ENCODE measurements around the gene CADM1.

Gene CADM1

DNA sequence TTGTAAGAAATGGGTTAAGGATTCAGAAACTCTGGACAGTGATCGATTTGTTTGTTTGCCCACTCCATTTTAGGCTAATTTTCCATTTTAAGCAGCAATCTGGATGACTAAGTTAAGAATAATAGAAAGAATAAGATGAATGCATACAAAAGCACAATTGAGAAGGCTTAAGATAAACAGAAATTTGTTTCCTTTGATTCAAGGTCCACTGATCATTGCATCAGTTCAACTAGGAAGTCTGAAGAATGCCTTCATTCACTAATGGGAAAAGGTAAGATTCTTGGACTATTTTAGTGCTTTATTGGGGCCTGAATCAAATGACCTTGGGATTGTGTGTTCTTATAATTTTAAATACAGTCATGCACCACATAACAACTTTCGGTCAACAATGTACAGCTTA, 140.8 kb downstream of the CADM1 start:
- in situ Hi-C loops (cut with HindIII; ENCODE audit: low sequenced_read_pairs): no loop called here

DNA sequence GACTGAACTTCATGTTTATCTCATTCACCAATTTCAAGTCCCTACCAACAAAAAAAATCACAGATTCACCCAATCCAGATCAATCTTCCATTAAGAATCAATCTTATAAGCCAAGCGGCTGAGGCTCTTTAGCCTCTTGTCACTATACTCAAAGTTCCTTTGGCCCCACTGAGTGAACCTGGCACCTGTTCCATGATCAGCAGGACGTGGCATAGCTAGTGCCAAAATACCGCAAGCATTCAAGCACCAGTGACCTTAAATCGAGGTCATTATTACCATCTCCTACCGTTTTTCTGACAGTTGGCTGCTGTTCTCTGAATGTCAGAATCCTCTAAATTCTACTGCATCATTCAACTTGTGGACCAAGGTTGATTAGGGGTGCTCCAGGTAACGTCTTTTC, 141.2 kb downstream of the CADM1 start:
- in situ Hi-C loops (cut with HindIII; ENCODE audit: low sequenced_read_pairs): no loop called here

DNA sequence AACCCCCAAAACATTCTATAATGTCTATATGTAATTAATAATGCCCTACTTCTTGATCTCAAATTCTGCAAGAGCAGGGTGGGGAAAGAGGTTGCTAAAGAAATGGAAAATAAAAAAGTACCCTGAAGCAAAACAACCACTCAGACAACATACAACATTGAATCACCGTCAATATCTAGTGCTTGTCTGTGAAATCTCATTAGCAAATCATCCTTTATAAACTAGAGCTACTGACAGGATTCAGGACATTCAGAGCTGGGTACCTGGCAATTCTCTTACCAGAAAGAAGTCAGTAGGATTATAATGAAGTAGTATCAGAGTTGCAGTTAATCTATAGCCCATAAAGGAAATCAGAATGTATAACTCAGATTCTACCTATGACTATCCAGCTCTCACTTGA, 143.2 kb downstream of the CADM1 start:
- in situ Hi-C loops (cut with HindIII; ENCODE audit: low sequenced_read_pairs): no loop called here

DNA sequence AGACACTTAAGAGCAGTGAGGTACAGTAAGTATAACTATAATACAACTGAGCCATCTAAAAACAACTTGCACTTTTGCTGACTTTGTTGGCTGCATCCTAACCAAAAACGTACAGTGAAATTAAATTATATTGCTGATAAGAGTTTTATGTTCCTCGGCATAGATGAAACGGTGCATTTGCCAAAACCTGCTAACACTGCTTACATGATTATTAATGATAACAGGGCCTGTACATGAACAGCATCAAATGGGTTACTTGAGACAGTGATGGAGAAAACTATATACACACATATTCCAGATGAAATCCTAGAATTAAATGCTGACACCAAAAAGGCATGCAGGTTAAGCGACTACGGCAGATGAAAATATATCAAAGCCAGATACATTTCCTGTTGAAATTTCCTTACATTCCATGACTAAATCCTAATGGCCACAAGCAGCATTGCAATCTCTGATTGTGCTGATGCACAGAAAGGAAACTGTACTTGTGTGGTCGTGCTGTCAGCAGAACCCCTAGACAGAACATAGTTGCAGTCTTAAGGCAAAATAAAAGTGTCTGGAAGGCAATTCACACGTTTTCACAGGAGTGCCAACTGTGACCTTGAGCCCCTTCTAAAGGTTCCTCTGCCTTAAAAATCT, 143.9 kb downstream of the CADM1 start:
- in situ Hi-C loops (cut with HindIII; ENCODE audit: low sequenced_read_pairs): no loop called here

DNA sequence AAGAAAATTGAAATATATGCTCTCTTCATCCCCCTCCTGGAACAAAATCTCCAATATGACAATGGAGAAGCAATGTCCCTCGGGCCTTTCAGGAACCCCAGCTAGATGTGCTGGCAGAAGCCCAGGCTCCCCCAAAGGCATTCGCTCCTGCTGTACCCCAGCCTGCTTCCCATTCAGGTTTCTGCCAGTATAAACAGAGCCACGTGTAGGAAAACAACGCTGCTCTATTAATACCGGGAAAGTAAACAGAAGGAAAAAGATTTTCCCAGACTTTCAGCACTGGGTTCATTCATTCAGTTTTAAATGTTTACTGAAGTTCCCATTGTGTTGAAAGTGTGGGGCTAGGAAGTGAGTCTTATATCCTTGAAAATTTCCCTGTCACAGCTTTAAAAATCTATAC, 147.1 kb downstream of the CADM1 start:
- in situ Hi-C loops (cut with HindIII; ENCODE audit: low sequenced_read_pairs): no loop called here

DNA sequence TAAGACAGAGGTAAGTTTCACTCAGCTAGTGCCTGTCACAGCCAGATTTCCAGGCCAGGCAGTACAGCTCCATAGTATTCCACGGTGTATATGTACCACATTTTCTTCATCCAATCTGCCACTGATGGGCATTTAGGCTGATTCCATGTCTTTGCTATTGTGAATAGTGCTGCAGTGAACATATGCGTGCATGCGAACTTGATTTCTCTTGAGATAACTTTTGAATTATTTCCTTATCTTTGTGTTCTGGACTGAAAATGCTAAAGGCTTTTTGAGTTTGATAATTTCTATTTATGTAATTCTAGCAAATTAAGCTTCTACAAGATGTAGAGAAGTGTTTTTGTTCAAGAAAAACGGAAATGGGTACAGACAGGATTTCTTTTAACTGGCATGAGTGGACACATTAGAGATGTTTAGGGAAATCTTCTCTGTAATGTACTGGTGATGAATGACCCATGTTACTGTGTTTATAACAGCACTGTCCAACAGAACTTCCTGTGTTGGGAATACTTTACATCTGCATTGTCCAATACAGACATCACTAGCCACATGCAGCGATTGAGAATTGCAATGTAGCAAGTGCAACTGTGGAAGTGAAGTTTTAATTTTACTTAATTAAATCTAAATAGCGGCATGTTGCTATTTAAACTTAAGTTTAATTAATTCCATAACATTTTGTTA, 151.3 kb downstream of the CADM1 start:
- in situ Hi-C loops (cut with HindIII; ENCODE audit: low sequenced_read_pairs): no loop called here

DNA sequence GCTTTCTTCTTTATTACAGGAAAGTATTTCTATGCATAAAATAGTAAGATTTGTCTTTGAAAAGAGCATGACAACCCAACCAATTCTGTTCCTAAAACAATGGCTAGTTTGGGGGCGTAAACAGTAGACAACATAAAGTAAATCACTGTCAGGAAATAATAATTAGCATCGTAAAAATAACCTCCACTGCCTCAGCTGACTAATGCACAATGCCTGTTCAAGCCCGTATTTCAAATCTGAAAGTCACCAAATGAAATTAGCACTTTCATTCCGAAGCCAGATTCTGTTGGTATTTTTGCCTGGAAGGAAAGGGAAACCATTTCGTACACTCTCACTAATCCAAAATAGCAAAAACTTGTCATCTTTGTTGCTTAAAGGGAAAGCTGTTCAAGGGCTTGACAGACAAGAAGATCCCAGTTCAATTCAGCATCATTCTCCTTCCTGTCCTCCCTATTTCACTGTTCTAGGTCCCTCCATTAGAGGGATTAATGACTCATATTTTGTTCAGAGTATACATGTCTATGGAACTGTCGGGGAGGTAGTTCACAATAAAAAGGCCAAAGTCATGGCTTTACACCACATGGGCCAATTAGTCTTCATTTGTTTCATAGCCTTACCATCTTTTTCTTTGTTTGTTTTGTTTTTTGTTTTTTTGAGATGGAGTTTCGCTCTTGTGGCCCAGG, 154.7 kb downstream of the CADM1 start:
- in situ Hi-C loops (cut with HindIII; ENCODE audit: low sequenced_read_pairs): no loop called here

DNA sequence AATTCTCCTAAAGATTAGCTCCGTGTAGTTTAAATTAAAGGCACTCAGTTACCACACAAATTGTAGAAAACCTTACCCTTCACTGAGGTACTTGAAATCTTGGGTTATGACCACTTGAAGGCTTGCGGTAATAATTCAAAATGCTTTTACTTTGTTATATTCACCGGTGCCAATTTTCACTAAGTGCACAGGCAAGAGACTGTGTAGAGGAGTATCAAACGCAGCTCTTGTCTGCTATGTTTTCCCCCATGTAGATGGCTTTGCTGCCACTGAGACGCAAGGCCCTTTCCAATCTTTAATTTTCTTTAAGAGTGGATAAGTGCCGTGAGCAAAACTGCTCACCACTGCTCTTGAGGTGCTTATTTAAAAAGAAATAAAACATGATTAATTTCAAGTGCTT, 155.8 kb downstream of the CADM1 start:
- in situ Hi-C loops (cut with HindIII; ENCODE audit: low sequenced_read_pairs): no loop called here

DNA sequence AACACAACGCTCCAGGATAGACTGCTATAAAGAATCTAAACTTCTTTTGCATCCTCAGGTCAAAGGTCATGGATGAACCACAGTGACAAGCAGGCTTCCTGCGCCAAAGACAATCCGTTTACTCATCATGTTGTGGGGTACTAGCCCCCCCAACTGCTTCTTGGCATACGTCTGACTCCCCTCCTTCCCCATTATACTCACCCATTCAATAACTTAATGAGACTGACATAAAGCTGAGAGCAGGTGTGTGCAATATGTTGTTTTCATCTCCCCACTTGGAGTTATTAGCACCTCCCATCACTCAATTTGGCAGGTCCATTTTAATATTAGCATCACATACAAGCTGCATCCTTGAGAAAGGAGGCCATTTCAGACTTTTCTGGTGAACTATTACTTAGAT, 157.1 kb downstream of the CADM1 start:
- in situ Hi-C loops (cut with HindIII; ENCODE audit: low sequenced_read_pairs): no loop called here

DNA sequence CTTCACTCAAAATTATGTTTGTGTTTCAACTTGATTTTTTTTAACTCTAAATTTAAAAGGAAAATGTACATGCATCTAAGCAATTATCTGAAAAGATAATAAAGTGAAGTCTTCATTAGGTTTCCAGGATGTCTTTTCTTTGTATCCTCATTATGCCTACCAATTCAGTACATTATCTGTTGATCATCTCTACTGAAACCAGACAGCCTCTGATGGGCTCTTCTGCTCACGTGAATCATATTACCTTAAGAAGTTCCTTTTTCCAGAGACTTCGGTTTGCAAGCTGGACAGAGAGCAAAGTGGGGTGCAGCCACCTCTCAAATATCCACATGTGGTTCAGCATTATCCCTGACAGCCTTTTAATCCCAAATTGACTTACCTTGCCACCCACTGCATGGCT, 158.4 kb downstream of the CADM1 start:
- in situ Hi-C loops (cut with HindIII; ENCODE audit: low sequenced_read_pairs): no loop called here

DNA sequence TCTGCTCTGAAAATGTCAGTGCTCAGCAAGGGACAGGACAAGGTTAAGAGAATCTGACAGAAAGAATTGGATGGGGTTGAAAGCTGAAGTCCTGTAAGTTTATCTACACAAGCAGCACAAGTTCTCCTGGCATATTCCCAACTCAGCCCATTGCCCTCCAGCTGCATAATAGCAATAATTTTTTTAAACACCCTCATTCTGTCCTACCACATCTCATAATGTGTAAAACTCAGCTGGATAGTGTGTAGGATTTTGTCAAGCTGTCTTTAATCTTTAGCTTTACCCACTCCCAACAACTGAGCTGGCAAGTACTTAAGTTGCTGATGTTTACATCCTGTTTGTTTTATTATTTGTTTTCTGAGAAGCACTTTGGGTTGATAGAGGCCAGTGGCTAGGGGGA, 158.9 kb downstream of the CADM1 start:
- in situ Hi-C loops (cut with HindIII; ENCODE audit: low sequenced_read_pairs): no loop called here

DNA sequence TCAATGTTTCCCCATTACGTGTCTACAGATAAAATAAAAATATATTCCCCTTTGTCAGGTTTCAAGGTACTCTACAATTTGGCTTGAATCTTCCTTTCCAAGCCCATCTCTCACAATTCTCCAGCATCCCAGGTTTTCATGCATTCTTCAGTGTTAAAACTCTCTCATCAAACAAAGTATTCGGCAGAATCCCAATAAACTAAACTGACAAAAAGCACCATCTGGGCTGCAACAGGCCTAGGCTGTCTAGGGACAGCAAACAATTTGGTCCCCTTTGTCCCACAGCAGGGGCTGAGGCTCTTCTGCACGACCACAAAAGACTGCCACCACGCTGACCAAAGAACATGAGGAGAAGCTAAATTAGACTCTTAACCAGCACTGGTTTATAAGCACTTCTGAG, 159.4 kb downstream of the CADM1 start:
- in situ Hi-C loops (cut with HindIII; ENCODE audit: low sequenced_read_pairs): no loop called here

DNA sequence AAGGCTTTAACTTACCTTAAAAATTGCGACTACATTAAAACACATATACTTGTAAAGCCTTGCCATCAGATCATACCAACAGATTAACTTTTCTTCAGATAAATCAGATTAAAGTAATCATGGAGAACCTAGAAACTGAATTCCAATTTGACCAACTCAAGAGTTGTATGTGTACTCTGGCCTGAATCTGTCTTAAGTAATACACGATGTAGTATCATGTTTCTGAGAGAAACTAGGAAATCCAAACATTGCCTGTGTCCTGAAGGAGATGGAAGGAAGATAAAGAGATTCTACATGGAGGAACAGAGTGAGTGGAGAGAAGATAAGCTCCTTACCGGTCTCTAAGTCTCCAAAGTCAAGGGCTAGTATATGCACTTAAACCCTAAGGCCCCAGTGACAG, 162.1 kb downstream of the CADM1 start:
- in situ Hi-C loops (cut with HindIII; ENCODE audit: low sequenced_read_pairs): no loop called here

DNA sequence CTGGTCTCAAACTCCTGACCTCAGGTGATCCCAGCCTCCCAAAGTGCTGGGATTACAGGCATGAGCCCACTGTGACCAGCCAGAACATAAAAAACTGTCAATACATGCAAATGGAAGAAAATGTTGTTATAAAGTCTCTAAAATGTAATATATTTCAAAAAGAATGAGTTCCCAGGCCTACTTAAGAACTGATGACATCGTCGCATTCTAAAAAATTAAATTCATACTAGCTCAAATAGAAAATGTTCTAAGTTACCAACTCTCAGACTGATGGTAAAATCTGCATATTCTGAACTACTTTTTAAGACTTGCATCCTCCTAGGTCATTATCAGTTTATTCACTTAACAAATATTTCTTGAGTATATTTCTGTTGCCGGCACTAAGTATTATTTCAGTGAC, 163.3 kb downstream of the CADM1 start:
- in situ Hi-C loops (cut with HindIII; ENCODE audit: low sequenced_read_pairs): no loop called here

DNA sequence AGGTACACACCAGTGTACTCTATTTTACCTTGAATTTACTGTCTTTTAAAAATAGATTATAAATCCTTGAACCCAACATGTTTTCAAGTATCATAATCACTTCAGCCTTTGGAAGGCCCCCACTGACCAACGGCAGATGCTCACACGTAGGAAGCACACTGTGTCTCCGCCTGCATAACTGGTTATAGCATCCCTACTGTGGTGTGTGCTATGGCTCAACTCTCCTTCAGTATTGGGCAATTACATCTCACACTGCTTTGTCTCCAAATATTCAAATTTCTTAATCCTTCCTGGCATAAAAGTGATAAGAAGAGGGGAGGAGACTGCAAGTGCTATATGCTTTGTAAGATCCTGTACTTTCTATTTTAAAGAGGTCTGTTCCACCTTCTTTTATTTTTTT, 165.7 kb downstream of the CADM1 start:
- in situ Hi-C loops (cut with HindIII; ENCODE audit: low sequenced_read_pairs): no loop called here

DNA sequence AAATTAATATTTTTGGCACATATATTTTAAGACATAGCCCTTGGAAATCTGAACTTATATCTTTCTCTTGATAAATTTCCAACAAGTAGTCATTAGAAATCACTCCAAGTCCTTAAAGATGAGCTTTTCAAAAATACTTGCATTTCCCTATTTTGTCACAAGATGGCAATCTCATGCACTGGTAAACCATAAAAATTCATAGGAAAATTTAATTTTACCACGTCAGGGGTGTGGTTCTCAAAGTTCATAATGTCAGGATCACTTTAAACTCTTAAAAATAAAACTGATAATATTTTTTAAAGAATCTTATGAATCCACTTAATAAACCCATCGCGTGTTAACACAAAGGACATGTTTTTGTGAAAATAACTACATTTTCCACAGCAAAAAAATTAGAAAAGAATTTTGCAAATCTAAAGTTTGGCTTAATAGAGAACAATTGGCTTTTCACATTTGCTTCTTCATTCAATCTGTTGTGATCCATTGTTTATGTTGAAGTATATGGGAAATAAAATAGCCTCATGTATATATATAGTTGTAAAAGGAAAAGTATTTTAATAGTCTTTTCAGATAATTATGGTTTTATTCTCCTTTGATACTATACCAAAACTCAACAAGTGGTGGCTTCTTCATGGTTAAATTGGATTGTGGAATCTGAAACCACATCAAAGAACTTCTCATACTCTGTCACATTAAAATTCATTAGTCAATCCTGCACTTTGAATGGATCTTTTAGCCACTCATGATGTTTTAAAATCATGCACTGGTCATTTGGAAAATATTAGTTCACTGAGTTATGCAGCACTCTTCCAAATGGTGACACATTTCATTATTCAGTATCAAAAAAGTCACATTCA, 169.1 kb downstream of the CADM1 start:
- in situ Hi-C loops (cut with HindIII; ENCODE audit: low sequenced_read_pairs): no loop called here

DNA sequence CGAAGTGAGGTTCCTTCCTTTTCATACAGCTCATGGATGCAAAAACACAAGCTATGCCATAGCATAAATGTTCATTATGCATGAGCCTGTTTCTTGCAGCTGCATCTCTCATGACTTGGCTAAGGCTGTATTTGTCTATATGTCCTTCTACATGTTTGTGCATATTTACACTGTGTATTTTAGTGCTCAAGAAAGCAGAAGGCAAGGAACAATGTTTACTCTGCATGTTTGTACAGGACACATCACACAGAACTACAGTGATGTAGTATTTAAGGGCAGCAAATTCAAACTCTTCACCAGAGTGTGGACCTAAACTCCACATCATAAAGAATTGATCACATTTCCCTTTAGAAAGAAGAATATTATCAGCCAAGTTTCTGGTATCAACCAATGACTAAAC, 170.3 kb downstream of the CADM1 start:
- in situ Hi-C loops (cut with HindIII; ENCODE audit: low sequenced_read_pairs): no loop called here

DNA sequence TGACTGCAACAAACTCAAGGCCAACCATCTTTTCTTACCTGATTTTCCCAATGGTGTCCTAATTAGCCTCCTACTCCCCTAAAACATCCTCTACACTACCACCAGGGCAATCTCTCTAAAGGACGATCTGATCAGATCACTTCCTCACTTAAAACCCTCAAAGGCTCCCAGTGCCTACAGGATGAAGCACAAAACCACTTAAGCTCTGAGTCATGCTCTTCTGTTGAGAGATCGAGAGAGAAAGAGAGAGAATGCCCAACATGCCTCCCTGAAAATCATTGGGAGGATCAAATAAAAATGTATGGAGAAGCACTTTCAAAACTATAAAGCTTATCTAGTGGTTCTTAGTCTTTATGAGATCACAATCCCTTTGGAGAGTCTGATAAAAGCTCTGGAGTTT, 171.1 kb downstream of the CADM1 start:
- in situ Hi-C loops (cut with HindIII; ENCODE audit: low sequenced_read_pairs): no loop called here

DNA sequence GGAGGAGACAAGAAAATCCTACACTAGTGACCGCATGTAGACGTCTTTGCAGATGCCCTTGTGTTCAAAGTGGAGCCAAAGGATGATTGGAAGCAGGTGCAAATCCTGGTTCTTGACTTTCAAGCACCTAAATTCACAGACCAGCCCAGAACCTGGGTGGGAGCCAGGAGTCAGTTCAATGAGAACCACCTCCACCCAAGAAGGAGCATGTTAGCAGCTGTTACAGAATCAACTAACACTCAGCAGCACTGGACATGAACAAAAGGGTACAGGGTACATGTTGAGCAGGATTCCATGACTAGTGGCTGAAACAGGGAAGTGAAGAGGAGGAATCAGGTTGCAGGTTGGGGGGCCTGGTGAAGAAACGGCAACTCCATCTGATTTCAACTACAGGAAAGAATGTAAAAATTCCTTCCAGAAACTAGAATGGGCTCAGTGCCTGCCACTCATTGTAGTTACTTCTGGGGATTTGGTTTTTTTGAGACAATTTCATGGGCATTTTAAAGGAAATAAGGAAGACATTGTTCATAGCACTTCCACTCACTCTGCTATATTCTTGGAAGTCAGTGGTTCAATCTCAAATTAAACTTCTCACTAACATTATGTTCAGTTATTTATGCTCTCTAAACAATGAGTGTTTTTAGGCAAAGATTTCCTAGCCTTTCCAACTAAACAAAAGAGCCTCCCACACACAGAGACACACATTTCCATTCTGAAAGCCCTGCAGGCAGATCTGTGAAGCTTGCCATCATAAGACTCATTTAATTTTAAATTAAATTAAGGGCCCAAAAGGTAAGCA, 173.3 kb downstream of the CADM1 start:
- in situ Hi-C loops (cut with HindIII; ENCODE audit: low sequenced_read_pairs): no loop called here

DNA sequence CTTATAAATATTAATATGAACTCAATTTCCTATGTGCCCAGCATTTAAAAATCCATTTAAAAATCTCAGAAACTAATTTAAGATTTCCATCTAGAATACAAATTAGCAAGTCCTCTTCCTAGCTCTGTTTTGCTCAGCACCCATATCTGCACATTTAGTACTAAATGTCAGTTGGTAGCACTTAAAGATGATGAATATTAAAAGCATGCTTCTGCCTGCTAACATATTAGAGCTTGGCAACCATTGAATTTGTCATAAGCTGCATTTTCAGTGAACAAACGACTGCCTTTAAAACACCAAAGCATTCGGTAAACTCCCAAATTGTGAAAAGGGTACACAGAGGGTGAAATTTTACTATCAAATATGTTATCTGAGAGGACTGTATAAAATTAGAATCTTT, 177.7 kb downstream of the CADM1 start:
- in situ Hi-C loops (cut with HindIII; ENCODE audit: low sequenced_read_pairs): no loop called here

DNA sequence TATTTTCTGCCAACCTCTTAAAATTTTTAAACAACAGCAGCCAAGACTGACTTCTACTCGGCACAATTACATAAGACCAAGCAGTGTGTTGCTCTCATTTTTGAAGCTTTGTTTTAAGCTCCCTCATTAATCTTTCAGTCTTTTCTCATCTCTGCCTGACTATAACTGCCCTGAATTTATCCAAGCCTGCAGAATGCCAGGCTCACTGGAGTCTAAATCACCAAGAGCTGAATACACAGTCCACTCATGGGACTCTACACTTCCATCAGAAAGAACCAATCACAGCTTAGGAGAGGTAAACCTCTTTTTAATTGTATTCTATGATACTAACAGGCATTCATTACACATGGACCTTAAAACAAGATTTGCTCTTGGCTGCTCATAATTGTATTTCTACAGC, 178.7 kb downstream of the CADM1 start:
- in situ Hi-C loops (cut with HindIII; ENCODE audit: low sequenced_read_pairs): no loop called here
